WERI-Rb-1 (cell line): ENCODE measurements around the gene ALDH16A1.

Experiments
- DNase-seq: peaks from one replicate; pipeline ENCODE4 v3.0.0-alpha.2; 2020
- H3K27ac ChIP-seq: fragments of 250-450 bp; sonication (Bioruptor Pico); 2 replicates; pipeline ENCODE4 v1.5.1; 2020; ENCODE audit warnings: mild to moderate bottlenecking, moderate library complexity
- H3K27me3 ChIP-seq: fragments of 250-450 bp; sonication (Bioruptor Pico); 2 replicates; pipeline ENCODE4 v1.5.1; 2021; ENCODE audit warnings: mild to moderate bottlenecking, low read depth, moderate library complexity; ENCODE audit not compliant: insufficient read depth, severe bottlenecking
- H3K36me3 ChIP-seq: fragments of 250-450 bp; sonication (Bioruptor Pico); 2 replicates; pipeline ENCODE4 v1.5.1; 2020; ENCODE audit warnings: mild to moderate bottlenecking, moderate library complexity
- H3K4me3 ChIP-seq: 2 replicates; pipeline ENCODE4 v1.5.1; 2011; ENCODE audit warnings: low read depth, mild to moderate bottlenecking, control low read depth, low read length
- H3K9me3 ChIP-seq: fragments of 250-450 bp; sonication (Bioruptor Pico); 2 replicates; pipeline ENCODE4 v1.5.1; 2021; ENCODE audit warnings: mild to moderate bottlenecking, moderate library complexity; ENCODE audit not compliant: severe bottlenecking
- TF ChIP-seq, protein P1 (sequence below): IDR thresholded peaks from 2 replicates; pipeline ENCODE4 v1.5.1; 2011; ENCODE audit warnings: low read depth, mild to moderate bottlenecking, control low read depth, inconsistent platforms, low read length

The ALDH16A1 gene

DNA sequence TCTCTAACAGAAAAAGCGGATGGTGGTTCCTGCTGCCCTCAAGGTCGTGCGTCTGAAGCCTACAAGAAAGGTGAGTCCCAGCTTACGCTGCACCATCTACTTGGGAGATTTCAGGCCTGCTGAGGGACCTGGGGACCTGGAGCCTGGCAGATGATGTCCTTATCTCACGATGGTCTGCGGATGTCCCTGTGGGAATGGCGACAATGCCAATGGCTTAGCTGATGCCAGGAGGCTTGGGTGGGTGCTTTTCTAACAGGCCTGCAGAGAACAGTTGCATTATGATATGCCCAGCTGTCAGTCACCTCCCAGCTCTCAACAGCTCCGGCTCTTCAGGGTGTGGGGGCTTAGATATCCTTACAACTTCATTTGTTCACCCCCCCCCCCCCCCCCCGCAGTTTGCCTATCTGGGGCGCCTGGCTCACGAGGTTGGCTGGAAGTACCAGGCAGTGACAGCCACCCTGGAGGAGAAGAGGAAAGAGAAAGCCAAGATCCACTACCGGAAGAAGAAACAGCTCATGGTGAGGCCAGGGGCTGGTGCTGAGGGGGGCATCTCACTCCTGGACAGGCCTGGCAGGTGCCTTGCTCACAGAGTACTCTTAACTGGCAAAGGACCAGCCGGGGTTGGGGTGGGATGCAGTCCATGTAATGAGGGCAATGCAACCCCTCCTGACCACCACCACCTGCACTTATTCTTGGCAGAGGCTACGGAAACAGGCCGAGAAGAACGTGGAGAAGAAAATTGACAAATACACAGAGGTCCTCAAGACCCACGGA, 38.2 kb downstream of the ALDH16A1 start:
- H3K9me3 ChIP-seq: peaks cover 2% of the 10 kb centered on the region
- DNase-seq: no peak
- H3K27me3 ChIP-seq: no peaks in the 10 kb centered on the region
- peaks cover 61% of the 10 kb centered on the region for H3K36me3 ChIP-seq
- no peak overlapping the region for H3K4me3 ChIP-seq
- TF ChIP-seq, protein P1, sequence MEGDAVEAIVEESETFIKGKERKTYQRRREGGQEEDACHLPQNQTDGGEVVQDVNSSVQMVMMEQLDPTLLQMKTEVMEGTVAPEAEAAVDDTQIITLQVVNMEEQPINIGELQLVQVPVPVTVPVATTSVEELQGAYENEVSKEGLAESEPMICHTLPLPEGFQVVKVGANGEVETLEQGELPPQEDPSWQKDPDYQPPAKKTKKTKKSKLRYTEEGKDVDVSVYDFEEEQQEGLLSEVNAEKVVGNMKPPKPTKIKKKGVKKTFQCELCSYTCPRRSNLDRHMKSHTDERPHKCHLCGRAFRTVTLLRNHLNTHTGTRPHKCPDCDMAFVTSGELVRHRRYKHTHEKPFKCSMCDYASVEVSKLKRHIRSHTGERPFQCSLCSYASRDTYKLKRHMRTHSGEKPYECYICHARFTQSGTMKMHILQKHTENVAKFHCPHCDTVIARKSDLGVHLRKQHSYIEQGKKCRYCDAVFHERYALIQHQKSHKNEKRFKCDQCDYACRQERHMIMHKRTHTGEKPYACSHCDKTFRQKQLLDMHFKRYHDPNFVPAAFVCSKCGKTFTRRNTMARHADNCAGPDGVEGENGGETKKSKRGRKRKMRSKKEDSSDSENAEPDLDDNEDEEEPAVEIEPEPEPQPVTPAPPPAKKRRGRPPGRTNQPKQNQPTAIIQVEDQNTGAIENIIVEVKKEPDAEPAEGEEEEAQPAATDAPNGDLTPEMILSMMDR: no peak
- no peak overlapping the region; the same call in 1 of the 2 replicates for H3K27ac ChIP-seq

- DNase-seq: no peak
- no peak overlapping the region for H3K4me3 ChIP-seq
- TF ChIP-seq, protein P1: no peak
- no peaks in the 10 kb centered on the region for H3K27me3 ChIP-seq
- no peaks in the 10 kb centered on the region for H3K9me3 ChIP-seq
- no peak overlapping the region for H3K27ac ChIP-seq
- peaks cover 69% of the 10 kb centered on the region for H3K36me3 ChIP-seq
Observed at GRCh38 chr19:49491804-49492572, 39.0 kb downstream of the ALDH16A1 start.

GRCh38 chr19:49492573-49493405, 39.8 kb downstream of the ALDH16A1 start:
- no peak overlapping the region for H3K4me3 ChIP-seq
- no peaks in the 10 kb centered on the region for H3K9me3 ChIP-seq
- H3K36me3 ChIP-seq: peaks cover 73% of the 10 kb centered on the region
- H3K27me3 ChIP-seq: no peaks in the 10 kb centered on the region
- DNase-seq: no peak
- TF ChIP-seq, protein P1: no peak
- peak overlapping the region; percentile 7; the same call in 1 of the 2 replicates for H3K27ac ChIP-seq

GRCh38 chr19:49496574-49497008, 43.6 kb downstream of the ALDH16A1 start:
- H3K36me3 ChIP-seq: peaks cover 61% of the 10 kb centered on the region
- no peaks in the 10 kb centered on the region for H3K9me3 ChIP-seq
- no peak for DNase-seq
- TF ChIP-seq, protein P1: no peak
- H3K4me3 ChIP-seq: peak overlapping the region; percentile 99
- H3K27ac ChIP-seq: peak overlapping the region; percentile 95
- no peaks in the 10 kb centered on the region for H3K27me3 ChIP-seq

DNA sequence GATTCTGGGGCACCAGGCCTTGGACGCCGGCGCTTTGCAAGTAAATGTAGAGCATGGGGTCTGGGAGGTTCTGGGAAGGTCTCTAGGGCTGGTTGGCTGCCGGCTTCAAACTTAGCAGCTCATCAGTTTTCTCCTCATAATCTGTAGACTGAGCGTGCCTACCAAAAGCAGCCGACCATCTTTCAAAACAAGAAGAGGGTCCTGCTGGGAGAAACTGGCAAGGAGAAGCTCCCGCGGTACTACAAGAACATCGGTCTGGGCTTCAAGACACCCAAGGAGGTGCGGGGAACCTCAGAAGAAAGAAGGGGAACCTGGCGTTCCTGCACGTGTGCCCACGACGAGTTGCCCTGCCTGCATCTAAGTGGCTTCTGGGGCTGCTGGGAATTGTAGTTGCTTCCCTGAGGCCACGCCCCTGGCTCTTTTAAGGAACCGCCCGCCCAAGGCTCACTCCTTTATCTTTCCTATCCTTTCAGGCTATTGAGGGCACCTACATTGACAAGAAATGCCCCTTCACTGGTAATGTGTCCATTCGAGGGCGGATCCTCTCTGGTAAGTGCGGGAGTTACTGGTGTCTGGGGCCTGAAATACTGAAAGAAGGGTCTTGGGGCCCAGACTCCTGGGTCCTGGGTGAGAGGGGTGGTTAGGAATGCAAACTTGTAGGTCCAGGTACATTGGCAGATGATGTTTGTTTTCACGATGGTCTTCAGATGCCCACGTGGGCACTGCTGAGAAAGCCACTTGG, 44.2 kb downstream of the ALDH16A1 start:
- Histone ChIP-seq H3K27ac (peak overlapping the region; percentile 95), H3K36me3 (peaks cover 55% of the 10 kb centered on the region), H3K27me3 (no peaks in the 10 kb centered on the region), H3K4me3 (peak overlapping the region; percentile 99), H3K9me3 (no peaks in the 10 kb centered on the region)
- peak; percentile 52 for DNase-seq
- TF ChIP-seq, protein P1: no peak
